ENCODE measurements around the gene LSM12. TPM values are rescaled to one million over a fixed set of nuclear protein-coding genes. Genes with fewer than 3 reads are reported as not detected.
A peak's percentile ranks its signal among the peaks of the same experiment; 100 is the strongest.
"Not testable (repeated sequence)": the region's sequence is repeated elsewhere in the genome, so short reads cannot be mapped to it uniquely, and the experiment has no call there.

The LSM12 gene
- total RNA-seq, 4 donors from 2014 or later, result 33.3 to 53.0 (median 41.1) TPM

DNA sequence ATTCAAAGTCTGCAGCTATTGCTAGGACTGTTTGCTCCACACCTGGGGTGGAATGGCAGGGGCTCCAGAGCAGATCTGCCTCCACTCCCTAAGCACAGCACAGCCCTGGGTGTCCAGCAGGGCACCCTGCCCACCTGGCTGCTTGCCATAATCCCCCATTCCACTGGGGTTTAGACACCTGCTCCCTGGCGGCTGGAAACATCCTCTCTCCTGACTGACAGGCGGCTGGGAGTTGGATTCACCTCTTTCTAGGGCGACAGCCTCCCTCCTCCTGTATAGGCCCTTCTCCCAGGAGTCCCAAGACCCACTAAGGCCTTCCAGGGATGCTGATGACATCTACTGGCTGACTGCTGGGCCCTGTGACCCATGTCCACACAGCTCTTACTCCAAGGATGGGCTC is 39.0 kb upstream of the LSM12 start:
- Histone ChIP-seq H3K4me3 (no peak overlapping the region), H3K27ac (peak overlapping the region in 3 of 4 donors; percentile 49 to 98 (median 54)), H3K36me3 (peaks cover 0 to 24% of the 10 kb centered on the region in 2 donors), H3K9me3 (no peaks in the 10 kb centered on the region), H3K27me3 (no peaks in the 10 kb centered on the region), H3K4me1 (peaks cover 19 to 100% (median 53%) of the 10 kb centered on the region in 3 donors)
- TF ChIP-seq POLR2A (IDR thresholded peaks at IDR 0.05) (no peak), EP300 (IDR thresholded peaks at IDR 0.05) (no peak), POLR2AphosphoS5 (IDR thresholded peaks at IDR 0.05) (no peak)
- TF ChIP-seq, protein P1, sequence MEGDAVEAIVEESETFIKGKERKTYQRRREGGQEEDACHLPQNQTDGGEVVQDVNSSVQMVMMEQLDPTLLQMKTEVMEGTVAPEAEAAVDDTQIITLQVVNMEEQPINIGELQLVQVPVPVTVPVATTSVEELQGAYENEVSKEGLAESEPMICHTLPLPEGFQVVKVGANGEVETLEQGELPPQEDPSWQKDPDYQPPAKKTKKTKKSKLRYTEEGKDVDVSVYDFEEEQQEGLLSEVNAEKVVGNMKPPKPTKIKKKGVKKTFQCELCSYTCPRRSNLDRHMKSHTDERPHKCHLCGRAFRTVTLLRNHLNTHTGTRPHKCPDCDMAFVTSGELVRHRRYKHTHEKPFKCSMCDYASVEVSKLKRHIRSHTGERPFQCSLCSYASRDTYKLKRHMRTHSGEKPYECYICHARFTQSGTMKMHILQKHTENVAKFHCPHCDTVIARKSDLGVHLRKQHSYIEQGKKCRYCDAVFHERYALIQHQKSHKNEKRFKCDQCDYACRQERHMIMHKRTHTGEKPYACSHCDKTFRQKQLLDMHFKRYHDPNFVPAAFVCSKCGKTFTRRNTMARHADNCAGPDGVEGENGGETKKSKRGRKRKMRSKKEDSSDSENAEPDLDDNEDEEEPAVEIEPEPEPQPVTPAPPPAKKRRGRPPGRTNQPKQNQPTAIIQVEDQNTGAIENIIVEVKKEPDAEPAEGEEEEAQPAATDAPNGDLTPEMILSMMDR (IDR thresholded peaks at IDR 0.05), result no peak
- no peak for ATAC-seq
- 40% methylated on average over 1 of the region's 3 CpGs; no CpG with 5 or more reads in 1 of the 2 donors for WGBS, 2 donors (ENCODE audit: low coverage in 1 of 2)

DNA sequence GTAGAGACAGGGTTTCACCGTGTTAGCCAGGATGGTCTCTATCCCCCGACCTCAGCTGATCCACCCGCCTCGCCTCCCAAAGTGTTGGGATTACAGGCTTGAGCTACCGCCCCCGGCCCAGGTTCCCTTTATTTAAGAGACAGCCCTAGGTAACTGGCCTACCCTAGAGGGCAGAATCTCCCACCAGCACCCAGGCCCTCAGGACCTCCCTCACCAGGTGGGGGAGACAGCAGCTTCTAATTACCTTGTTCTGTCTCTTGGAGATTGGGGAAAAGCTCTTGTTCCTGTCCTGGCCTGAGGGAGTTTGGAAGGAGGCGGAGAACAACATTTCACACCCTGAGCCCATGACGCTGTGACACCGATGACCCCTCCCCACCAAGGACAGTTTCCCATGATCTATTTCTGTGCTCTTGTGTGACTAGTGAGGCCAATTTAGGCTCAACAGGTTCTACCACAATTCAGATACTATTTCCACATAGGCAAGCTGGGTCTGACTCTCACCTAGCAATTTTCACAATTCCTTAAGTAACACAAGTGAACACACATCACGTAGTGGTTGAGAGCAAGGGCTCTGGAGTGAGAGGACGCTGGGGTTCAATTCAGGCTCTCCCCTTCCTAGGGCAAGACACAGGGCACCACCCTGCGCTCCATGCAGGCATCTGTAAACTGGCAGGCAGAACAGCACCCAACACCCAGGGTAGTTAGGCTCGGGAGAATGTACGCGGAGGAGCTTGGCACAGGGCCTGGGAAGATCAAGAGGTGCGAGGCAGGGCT is 36.6 kb upstream of the LSM12 start:
- no peak overlapping the region for H3K4me3 ChIP-seq
- WGBS, 2 donors (ENCODE audit: low coverage in 1 of 2), result 38 to 70% methylated on average over 9 to 10 of the region's 16 CpGs
- peaks cover 0 to 22% of the 10 kb centered on the region in 2 donors for H3K36me3 ChIP-seq
- peak overlapping the region in 3 of 4 donors; percentile 55 to 98 (median 72) for H3K27ac ChIP-seq
- no peaks in the 10 kb centered on the region for H3K27me3 ChIP-seq
- no peaks in the 10 kb centered on the region for H3K9me3 ChIP-seq
- H3K4me1 ChIP-seq, result peaks cover 3 to 96% (median 33%) of the 10 kb centered on the region in 3 donors
- no peak for TF ChIP-seq EP300 (IDR thresholded peaks at IDR 0.05)
- ATAC-seq, result peak; percentile 34

DNA sequence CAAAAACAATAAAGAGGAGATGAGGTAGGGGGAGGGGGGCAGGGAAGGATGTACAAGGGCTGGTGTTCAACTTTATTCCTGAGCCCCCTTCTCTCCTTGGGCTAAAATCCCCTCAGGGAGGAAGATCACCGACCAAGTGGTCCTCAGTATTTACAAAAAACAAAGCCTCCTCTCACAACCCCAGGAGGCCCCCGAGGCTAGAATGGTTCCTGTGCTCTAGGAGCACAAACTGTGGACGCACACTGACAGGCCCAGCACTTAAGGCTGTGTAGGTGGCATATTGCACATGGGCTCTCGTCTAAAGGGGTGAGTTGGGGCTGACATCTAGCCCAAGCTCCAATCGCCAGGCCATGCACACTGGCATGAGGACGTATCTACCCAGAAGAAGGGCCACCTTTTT is 35.4 kb upstream of the LSM12 start:
- H3K27ac ChIP-seq, result peak overlapping the region in 1 of 4 donors; percentile 98
- peaks cover 0 to 34% of the 10 kb centered on the region in 2 donors for H3K36me3 ChIP-seq
- H3K4me3 ChIP-seq, H3K9me3 ChIP-seq, ATAC-seq, H3K27me3 ChIP-seq: not testable (repeated sequence)
- 66% methylated on average over 3 of the region's 6 CpGs; no CpG with 5 or more reads in 1 of the 2 donors for WGBS, 2 donors (ENCODE audit: low coverage in 1 of 2)
- peaks cover 0 to 96% (median 24%) of the 10 kb centered on the region in 3 donors for H3K4me1 ChIP-seq

- Histone ChIP-seq H3K27me3 (no peaks in the 10 kb centered on the region), H3K36me3 (peaks cover 0 to 43% of the 10 kb centered on the region in 2 donors), H3K4me1 (peaks cover 2 to 74% (median 23%) of the 10 kb centered on the region in 3 donors), H3K27ac (peak overlapping the region in 3 of 4 donors; percentile 82 to 88 (median 84)), H3K4me3 (no peak overlapping the region), H3K9me3 (no peaks in the 10 kb centered on the region)
- 60 to 80% methylated on average over 1 to 2 of the region's 13 CpGs for WGBS, 2 donors (ENCODE audit: low coverage in 1 of 2)
- TF ChIP-seq POLR2A (IDR thresholded peaks at IDR 0.05) (no peak), EP300 (IDR thresholded peaks at IDR 0.05) (no peak), POLR2AphosphoS5 (IDR thresholded peaks at IDR 0.05) (no peak)
- TF ChIP-seq, protein P1 (IDR thresholded peaks at IDR 0.05), result no peak
- ATAC-seq, result no peak
Measured at GRCh38 chr17:44097110-44097958, 30.9 kb upstream of the LSM12 start.

DNA sequence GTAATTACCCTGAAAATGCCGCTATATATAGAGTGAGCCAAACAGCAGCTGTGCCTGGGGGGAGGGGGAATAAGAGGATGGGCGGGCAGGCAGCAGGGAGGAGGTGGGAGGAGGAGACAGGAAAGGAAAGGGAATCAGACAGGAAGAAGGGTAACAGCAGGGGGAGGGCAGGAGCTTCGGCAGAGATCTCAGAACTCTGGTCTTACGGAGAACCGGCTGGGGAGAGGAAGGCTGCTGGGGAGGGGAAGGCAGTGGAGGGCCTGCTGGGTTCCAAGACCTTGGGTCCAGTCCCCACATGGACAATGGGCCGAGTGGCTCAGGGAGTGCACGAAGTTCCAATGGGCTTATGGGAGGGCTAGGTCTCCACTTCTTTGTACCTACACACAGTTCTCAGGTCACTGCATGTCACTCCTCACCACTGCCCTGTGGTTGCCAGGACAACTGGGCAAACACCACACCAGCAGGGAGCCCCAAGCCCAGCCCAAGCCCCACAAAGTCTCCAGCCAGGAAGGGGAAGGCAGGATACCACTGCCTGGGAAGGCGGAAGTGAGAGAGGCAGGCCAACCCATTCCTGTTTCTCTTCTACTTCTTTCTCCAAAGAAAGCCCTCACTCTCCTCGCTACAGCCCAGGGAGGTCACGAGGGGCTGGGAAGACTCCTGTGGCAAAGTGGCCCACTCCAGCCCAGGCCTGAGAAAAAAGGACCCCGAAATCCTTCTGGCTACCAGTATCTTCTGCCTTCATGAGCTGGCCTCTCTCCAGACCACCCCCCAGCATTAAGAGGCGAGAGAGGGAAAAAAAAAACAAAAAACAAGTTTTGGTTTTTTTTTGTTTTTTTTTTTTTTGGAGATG is 29.4 kb upstream of the LSM12 start:
- Histone ChIP-seq H3K4me1 (peaks cover 2 to 60% (median 20%) of the 10 kb centered on the region in 3 donors), H3K36me3 (peaks cover 0 to 51% of the 10 kb centered on the region in 2 donors), H3K9me3 (no peaks in the 10 kb centered on the region), H3K4me3 (peak overlapping the region in 1 of 2 donors; percentile 40), H3K27me3 (no peaks in the 10 kb centered on the region), H3K27ac (peak overlapping the region; percentile 34 to 88 (median 83))
- WGBS, 2 donors (ENCODE audit: low coverage in 1 of 2), result 18 to 20% methylated on average over 5 to 11 of the region's 12 CpGs
- no peak for TF ChIP-seq POLR2AphosphoS5 (IDR thresholded peaks at IDR 0.05)
- TF ChIP-seq, protein P1 (IDR thresholded peaks at IDR 0.05), result peak in 3 of 4 experiments; percentile 22 to 44 (median 27)
- peak; percentile 68 for ATAC-seq
